Measurements from ENCODE around the gene GABRP.

DNA sequence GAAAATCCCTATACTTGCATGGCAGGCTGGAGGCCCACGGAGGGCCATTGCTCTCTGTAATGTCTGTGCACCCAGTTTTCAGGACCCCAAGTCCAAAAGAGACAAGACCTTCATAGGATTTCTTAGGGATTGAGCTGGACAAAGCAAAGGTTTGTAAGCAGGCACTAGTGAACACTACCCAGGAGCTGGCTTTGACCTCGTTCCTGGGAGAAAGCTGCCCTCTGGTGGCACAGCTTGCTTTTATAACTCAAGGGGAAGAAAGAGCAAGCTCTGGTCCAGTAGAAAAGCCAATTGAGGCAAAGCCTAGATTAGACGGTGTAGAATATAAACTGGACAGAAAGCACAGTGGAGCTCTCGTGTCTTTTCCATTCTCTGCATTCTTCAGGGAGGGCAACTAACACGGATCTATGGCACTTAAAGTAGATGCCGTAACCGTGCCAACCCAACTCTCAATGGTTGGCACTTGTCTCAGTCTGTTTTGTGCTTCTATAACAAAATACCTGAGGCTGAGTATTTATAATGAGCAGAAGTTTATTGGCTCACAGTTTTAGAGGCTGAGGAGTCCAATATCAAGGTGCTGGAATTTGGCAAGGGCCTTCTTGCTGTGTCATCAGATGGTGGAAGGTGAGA, 7.9 kb downstream of the GABRP start:
- TF ChIP-seq CTCF (IDR thresholded peaks at IDR 0.05) = no peak
- TF ChIP-seq POLR2A (IDR thresholded peaks at IDR 0.05) = no peak
